AG08395 (cell line): ENCODE results near the gene C2orf92.
"Not testable (repeated sequence)": the region's sequence is repeated elsewhere in the genome, so short reads cannot be mapped to it uniquely, and the experiment has no call there.

Source experiments
- DNase-seq: peaks from one replicate; pipeline ENCODE4 v3.0.0; 2012; ENCODE audit warnings: mixed read lengths, low spot score

Gene C2orf92

GRCh38 chr2:97693476-97693875 is 24.0 kb downstream of the C2orf92 start:
- no peak for DNase-seq

DNA sequence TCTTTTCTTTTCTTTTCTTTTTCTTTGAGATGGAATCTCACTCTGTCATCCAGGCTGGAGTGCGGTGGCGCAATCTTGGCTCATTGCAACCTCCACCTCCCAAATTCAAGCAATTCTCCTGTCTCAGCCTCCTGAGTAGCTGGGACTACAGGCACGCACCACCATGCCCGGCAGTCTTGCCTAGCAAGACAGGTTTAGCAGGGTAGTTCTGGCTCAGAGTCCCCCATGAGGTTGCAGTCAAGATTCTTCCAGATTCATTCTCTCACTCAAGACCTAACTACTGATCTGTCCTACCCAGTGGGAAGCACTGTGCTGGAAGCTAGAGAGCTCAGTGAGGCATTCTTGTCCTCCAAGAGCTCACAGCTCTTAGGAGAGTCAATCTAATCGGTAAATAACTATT is 26.2 kb downstream of the C2orf92 start:
- DNase-seq = no peak

DNA sequence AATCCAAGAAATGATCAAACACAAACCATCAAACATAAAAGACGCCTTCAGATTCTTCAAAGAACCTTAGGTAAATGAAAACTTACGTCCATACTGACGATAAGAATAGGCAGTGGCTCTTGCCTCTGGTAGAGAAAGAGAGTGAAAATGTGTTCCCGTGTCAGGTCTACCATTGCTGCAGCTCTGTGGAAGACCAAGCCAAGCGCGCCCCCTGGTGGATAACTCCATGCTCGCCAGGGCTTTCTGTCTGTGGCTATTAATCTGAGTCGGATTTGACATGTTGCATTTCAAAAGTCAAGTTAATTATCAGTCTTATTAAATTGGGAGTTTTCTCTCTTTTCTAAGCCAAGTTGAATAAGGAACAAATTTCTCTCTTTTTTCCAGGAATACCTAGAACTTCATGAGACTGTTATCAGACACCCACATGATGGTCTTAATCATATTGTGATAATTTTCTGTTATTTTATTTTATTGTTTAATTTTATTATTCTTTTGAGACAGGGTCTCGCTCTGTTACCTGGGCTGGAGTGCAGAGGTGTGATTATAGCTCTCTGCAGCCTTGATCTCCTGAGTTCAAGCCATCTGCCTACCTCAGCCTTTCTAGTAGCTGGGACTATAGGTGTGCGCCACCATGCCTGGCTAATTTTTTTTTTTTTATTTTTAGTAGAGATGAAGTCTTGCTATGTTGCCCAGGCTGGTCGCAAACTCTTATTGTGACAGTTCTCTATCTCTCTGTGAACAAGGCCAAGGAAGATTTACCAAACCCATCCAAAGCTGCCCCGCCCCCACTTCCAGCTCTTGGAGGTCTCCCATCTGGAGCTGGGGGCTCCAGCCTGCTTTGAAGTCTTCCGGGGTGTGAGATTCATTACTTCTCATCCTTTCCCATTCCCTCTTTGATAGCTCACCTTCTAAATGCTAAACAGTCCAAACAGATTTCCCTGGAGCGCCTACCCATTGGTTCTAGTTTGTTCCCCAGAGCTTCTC is 28.0 kb downstream of the C2orf92 start:
- DNase-seq = peak; percentile 86

DNA sequence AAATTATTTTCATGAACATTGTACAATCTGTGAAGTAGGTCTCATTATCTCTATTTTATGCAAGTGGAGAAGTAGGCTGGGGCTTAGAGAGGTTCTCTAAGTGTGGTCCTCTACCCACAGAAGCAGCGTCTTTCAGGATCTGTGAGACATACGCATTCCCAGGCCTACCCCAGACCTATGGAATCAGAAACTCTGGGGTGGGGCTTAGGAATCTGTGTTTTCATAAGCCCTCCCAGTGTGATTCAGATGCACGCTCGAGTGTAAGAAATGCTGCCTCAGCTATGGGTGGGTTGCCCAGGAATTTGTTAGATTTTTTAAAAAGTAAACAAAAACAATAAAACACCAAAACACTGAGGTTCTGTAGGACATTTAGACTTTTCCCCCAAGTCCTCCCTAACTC is 29.0 kb downstream of the C2orf92 start:
- no peak for DNase-seq

DNA sequence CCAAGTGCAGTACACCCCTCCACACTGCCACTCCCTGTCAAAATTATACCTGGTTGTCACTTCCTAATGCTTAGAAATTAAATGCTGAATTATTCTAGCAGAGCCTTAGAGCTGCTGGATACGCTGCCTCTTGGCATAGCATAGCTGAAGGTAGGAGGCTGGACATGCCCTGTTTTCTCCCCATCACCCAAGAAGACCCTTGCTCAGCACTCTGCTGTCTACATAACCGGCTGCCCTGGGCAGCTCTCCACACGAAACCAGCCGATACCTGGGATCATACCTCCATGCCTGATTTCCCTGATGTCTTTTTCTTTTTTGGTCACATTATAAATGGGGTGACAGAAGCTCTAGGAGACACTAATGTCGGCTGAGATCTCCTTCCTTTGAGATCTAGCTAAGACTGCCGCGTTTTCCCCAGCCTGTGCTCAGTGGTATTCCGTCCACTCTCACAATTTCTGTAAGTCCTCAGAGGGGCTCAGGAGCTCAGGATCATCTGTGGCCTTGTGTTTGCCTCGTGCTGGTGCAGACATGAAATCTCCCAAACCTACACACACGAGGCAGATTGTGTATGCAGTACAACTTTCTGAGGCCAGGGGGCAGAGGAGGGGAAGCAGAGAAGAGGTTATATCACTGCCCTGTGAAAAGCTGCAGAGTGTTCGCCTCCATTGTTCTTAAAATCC is 30.4 kb downstream of the C2orf92 start:
- peak; percentile 77 for DNase-seq

DNA sequence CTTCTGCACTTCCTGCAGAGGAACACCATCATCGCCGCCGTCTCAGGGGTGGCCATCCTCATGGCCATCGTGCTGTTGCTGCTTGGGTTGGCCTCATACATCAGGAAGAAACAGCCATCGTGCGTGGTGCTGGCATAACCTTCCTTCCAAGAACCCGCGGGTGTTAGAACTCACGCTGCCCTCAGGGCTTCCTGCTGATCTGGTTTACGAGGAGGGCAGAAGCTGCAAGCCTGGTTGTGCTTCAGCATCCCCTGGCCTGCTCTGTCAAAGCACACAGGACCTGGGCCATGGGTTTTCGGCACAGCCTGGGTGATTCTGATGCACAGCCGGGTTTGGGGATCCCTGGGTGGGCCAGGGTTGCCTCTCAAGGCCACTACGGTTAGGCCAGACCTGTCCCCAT is 31.7 kb downstream of the C2orf92 start:
- DNase-seq = no peak

DNA sequence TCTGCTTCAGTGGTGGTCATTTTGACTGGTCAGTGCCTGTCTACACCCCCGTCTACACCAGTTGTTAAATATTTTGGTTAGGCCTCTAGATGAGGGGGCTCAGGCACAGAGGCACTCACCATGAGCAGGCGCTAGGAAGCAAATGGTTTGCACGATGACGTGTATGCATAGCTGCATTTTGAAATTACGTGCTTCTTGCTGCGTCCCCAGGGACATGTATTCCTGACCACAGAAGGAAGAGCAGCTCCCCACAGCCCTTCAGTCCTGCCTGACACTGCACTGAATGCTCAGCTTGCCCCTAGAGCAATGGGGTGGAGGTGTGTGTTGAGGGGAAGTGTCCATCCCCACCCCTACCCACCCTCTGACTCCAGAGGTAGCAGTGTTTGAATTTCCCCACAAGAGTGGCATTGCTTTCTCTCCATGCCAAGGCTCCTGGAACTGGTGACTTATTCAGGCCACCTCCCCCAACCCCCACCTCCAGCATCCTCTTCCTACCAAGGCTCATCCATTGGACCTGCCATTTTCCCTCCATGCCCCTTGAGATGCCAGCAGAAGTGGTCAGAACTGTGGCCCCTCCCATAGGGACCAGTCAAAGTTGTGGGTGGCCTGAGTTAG is 32.4 kb downstream of the C2orf92 start:
- no peak for DNase-seq

DNA sequence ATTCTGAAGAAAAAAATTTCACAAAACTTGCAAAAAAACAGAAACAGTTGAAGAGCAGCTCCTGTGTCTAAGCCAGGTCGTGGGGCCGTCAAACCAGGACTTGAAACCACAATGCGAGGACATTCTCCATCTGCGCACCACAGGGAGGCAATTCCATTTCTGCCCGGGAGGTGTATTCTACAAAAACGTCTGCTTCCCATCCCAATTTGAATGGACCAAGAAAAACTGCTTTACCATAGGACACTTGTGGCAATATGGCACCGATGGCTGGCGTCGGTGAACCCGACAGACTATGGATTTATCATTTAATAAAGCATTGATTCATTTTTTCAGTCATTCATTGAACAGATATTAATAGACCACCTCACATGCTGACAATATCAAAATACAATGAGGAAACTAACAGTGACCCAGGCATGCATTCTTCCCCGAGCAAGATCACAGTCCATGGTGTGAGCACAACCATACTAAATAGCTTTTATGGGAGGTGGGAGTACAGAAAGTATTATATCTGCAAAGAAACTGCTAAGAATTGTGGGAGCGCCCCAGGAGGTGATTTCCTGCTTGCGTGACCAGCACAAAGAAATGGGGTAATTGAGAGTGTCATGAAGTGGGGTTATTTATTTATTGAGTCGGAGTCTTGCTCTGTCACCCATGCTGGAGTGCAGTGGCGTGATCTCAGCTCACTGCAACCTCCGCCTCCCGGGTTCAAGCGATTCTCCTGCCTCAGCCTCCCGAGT is 33.4 kb downstream of the C2orf92 start:
- DNase-seq = no peak

DNA sequence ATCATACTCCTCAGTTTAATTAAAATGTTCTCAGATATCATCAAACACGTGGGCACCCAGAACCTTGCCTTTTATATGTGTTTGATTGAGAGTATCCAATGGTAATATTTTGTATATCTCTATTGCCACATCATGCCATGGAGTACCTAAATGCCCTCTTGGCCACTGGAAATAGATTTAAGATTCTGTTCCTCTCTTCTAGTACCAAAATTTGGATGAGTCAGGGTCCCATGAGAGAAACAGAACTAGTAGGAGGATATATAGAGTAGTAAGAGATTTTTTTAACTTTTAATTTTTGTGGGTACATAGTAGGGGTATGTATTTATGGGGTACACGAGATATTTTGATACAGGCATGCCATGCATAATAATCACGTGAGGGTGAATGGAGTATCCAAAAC is 34.2 kb downstream of the C2orf92 start:
- DNase-seq = no peak

DNA sequence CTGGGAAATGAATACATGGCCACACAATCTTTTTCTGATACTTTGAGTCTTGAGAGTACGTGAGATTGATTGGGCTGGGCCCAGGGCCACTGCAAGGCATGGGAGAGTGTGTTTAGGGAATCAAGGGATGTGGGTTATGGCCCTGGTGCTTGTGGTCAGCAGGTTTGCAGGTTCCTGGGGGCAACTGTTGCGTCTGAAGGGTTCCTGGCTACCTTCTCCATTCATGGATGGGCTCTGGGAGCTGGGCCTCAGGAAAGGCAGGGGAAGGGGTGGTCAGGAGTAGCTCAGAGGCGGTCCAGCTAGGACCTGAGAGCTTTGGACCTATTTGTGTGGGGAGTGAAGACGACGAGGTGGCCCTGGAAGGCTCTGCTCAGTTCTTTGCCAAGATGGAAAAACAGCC is 35.5 kb downstream of the C2orf92 start:
- no peak for DNase-seq

DNA sequence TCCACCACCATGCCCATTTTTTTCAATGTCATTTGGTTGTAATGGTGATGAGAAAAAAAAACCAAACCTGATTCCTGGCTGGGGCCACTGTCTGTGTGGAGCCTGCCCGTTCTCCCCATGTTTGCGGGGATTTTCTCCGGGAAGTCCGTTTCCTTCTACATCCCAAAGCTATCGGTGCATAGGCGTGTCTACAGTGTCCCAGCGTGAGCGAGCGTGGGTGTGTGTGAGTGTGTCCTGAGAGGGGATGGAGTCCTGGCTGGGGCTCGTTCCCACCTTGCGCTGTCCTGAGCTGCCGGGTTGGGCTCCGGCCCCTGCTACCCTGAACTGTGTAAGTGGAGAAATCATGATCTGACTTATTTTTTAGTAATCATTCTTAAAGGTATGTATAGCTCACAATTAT is 36.6 kb downstream of the C2orf92 start:
- no peak for DNase-seq

DNA sequence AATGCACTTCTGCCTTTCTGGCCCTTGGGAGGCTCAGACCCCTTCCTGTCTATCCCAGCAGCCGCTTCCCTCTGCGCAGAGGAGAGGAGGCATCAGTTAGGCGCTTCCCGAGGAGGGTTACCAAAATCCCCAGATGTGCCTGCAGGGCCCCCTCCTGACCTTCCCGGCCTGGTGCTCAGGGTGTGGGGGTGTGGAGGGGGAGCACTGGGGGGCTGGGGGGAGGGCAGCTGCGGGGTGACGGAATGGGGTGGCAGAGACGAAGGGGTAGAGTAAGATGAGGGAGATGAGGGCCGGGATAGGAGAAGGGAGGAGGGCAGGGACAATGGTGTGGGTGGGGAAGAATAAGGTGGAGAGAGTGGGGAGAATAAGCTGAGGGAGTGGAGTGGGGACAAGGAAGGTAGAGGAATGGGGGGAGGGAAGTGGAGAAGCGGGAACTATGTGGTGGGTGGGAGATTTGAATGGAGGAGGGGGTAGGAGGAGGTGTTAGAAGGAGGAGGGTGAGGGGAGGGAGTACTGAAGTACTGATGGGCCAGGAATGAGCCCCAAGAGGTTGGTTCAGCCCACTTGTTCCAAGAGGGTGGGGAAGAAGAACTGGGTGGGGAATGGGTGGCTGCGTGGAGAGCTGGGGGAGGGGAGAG is 37.3 kb downstream of the C2orf92 start:
- no peak for DNase-seq

DNA sequence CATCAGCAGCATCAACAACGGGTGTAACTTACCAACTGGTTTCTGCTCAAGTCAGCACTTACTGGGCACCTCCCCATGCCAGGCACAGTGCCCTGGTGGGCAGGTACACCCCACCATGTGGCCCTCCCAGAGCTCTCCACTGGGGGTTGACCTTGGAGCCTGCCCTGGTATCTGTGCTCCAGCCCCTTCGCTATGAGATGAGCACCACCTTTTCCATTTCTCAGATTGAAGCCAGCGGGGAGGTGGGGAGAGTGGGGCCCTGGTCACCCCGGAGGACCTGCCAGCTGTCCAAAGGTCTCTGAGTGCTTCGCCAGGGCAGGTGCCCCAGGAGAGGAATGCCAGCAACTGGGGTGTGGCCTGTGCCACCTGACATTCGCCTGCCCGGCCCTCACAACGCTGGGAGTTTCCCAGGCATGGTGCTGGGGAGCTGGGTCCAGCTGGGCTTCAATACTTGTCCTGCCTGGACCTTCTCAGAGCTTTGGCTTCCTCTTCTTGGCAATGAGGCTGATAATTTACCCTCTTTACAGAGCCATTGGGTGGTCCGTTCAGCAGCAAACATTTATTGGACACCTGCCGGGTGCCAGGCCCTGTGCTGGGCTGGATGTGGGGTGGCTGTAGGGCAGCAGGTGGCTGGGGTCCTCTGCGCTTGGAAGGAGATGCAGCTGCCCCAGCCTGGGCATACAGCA is 38.0 kb downstream of the C2orf92 start:
- no peak for DNase-seq

DNA sequence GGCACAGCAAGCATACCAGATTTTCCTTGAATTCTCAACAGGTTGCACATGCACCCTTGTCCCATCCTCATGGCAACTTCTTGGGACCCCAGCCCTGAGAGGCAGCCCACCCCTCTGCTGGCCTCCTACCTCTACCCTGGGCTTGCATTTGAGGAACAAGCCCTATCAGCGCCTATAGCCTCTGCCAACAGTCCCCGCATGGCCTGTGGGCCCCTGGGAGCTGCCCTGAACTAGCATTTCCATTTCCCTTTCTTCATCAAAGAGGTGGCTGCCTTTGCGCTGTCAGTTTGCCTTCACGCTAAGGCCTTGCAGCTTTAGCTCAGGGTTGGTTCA is 38.5 kb downstream of the C2orf92 start:
- DNase-seq = no peak

- no peak for DNase-seq
Measured at GRCh38 chr2:97708608-97709007, 39.1 kb downstream of the C2orf92 start.

GRCh38 chr2:97711394-97711711 is 41.8 kb downstream of the C2orf92 start:
- no peak for DNase-seq

- DNase-seq = not testable (repeated sequence)
Measured at GRCh38 chr2:97712175-97712574, 42.7 kb downstream of the C2orf92 start.

- no peak for DNase-seq
Measured at GRCh38 chr2:97712693-97713295, 43.3 kb downstream of the C2orf92 start.

- no peak for DNase-seq
Measured at GRCh38 chr2:97713296-97714083, 44.0 kb downstream of the C2orf92 start, which contains the start of gene ZAP70. Gene ZAP70, plus strand, starts transcription at chr2:97713576. Its CDS starts 10,461 bp downstream, at chr2:97724037.
